ENCODE results near the gene ALG9. TPM values are rescaled to one million over a fixed set of nuclear protein-coding genes. Genes with fewer than 3 reads are reported as not detected.

The ALG9 gene
- total RNA-seq, 4 donors from 2014 or later: 23.6 to 60.2 (median 49.4) TPM

- no peak for DNase-seq
- H3K27me3 ChIP-seq: no peaks in the 10 kb centered on the region
- intact Hi-C loops (cut with DNase I; ENCODE audit: low total_unique reads): no loop called here
- TF ChIP-seq POLR2A (IDR thresholded peaks at IDR 0.05): no peak
- TF ChIP-seq CTCF (IDR thresholded peaks at IDR 0.05): no peak
- H3K36me3 ChIP-seq: no peaks in the 10 kb centered on the region
- H3K27ac ChIP-seq: no peak overlapping the region
- no peaks in the 10 kb centered on the region for H3K9me3 ChIP-seq
- peaks cover 0 to 3% of the 10 kb centered on the region in 2 donors for H3K4me1 ChIP-seq
- no peak overlapping the region for H3K4me3 ChIP-seq
These were observed 27.7 kb downstream of the ALG9 start for GRCh38 chr11:111843661-111844060.

- intact Hi-C loops (cut with DNase I; ENCODE audit: low total_unique reads): no loop called here
- Histone ChIP-seq H3K27ac (peak overlapping the region; percentile 63 to 78), H3K36me3 (no peaks in the 10 kb centered on the region), H3K9me3 (no peaks in the 10 kb centered on the region), H3K4me3 (no peak overlapping the region), H3K4me1 (peaks cover 0 to 3% of the 10 kb centered on the region in 2 donors), H3K27me3 (no peaks in the 10 kb centered on the region)
- TF ChIP-seq CTCF (IDR thresholded peaks at IDR 0.05) (peak; percentile 88 to 95 (median 92)), POLR2A (IDR thresholded peaks at IDR 0.05) (no peak)
- peak; percentile 87 to 95 for DNase-seq
These were observed 29.9 kb downstream of the ALG9 start for GRCh38 chr11:111841370-111842053.

GRCh38 chr11:111840143-111840542, 31.2 kb downstream of the ALG9 start:
- no peaks in the 10 kb centered on the region for H3K27me3 ChIP-seq
- peaks cover 0 to 3% of the 10 kb centered on the region in 2 donors for H3K4me1 ChIP-seq
- H3K9me3 ChIP-seq: no peaks in the 10 kb centered on the region
- no peaks in the 10 kb centered on the region for H3K36me3 ChIP-seq
- TF ChIP-seq POLR2A (IDR thresholded peaks at IDR 0.05): no peak
- intact Hi-C loops (cut with DNase I; ENCODE audit: low total_unique reads): no loop called here
- no peak for DNase-seq
- no peak overlapping the region for H3K4me3 ChIP-seq
- H3K27ac ChIP-seq: peak overlapping the region; percentile 63 to 78

DNA sequence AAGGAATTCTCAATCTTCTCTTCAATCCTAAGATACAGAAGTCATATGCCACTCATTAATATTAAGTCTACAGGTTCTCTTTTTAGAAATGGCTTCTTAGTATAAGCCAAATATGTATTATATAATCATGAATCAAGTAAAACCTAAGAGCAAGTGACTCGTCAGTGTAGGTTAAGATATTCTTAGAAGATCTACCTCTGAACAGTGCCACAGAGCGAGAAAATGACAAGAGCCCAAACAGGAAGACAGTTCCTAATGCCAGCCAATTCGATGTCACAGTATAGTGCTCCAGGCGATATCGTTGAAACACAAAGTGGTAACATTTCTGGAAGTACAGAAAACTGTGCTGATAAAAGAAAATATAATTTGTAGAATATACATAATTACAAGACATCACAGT, 33.3 kb downstream of the ALG9 start:
- Histone ChIP-seq H3K4me1 (peaks cover 0 to 3% of the 10 kb centered on the region in 2 donors), H3K9me3 (no peaks in the 10 kb centered on the region), H3K4me3 (no peak overlapping the region), H3K27me3 (no peaks in the 10 kb centered on the region), H3K27ac (no peak overlapping the region), H3K36me3 (no peaks in the 10 kb centered on the region)
- DNase-seq: no peak
- intact Hi-C loops (cut with DNase I; ENCODE audit: low total_unique reads): loop anchor here (10.0 kb wide), 2 partner anchors 63 to 263 kb away; no protein-coding TSS in a partner anchor
- TF ChIP-seq POLR2A (IDR thresholded peaks at IDR 0.05) (no peak), CTCF (IDR thresholded peaks at IDR 0.05) (no peak)

DNA sequence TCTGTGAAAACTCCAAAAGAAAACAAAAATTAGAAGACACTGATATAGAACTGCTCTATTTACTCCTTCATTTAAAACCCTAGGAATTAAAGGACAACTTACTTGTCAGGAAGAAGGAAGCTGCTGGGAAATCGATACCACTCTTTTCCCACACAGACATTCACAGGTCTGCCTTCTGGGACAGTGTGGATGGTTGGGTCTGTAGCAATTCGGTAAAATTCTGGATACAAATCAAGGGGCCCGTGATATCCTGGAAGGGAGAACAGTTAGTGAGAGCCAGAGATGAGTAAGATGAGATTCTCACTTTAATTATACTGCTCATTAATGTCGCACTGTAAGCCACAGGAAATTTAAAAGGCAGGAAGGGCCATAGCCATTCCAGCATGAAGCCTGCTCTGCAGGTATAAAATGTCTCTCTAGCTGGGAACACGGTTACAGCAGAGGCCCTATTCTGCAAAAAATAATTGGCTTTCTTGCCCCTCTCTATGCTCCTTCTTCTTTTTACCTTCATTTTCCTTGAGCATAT, 34.0 kb downstream of the ALG9 start:
- Histone ChIP-seq H3K9me3 (no peaks in the 10 kb centered on the region), H3K4me3 (no peak overlapping the region), H3K27ac (no peak overlapping the region), H3K4me1 (peaks cover 0 to 3% of the 10 kb centered on the region in 2 donors), H3K27me3 (no peaks in the 10 kb centered on the region), H3K36me3 (no peaks in the 10 kb centered on the region)
- DNase-seq: no peak
- intact Hi-C loops (cut with DNase I; ENCODE audit: low total_unique reads): loop anchor here (10.0 kb wide), 2 partner anchors 63 to 263 kb away; no protein-coding TSS in a partner anchor
- TF ChIP-seq CTCF (IDR thresholded peaks at IDR 0.05) (no peak), POLR2A (IDR thresholded peaks at IDR 0.05) (no peak)
